Thoracic aorta (tissue), 2 donors: ENCODE results near the gene FDXR. TPM values are rescaled to one million over a fixed set of nuclear protein-coding genes. Genes with fewer than 3 reads are reported as not detected.

ENCODE experiments used
- ATAC-seq: fragments of 150-250 bp; one replicate; pipeline ENCODE4 v1.8.0; 2017; ENCODE audit warnings: low read depth; ENCODE audit not compliant: insufficient number of reproducible peaks, low FRiP score
- DNase-seq: peaks from one replicate; pipeline ENCODE4 v3.0.0-alpha.2; 2020; ENCODE audit warnings: low spot score
- H3K27ac ChIP-seq, 2 donors: fragments of 200-600 bp; sonication (generic); 1 replicate in 1 of 2; 2 replicates in 1 of 2; pipeline ENCODE4 v1.5.1; 2016; ENCODE audit warnings: mild to moderate bottlenecking in 2 of 2, moderate library complexity in 2 of 2
- H3K27me3 ChIP-seq: fragments of 200-600 bp; sonication (generic); replicated peaks from 2 replicates; pipeline ENCODE4 v1.6.0; 2016; ENCODE audit warnings: mild to moderate bottlenecking; ENCODE audit not compliant: insufficient read depth
- H3K36me3 ChIP-seq: fragments of 200-600 bp; sonication (generic); one replicate; pipeline ENCODE4 v1.5.1; 2016
- H3K4me1 ChIP-seq, 2 donors: fragments of 200-600 bp; sonication (generic); 1 replicate in 1 of 2; 2 replicates in 1 of 2; pipeline versions ENCODE4 v1.5.1 to v1.6.0; 2016; ENCODE audit warnings: low read depth in 2 of 2, mild to moderate bottlenecking in 1 of 2; ENCODE audit not compliant: control insufficient read depth in 1 of 2
- H3K4me3 ChIP-seq: fragments of 200-600 bp; sonication (generic); 2 replicates; pipeline ENCODE4 v1.5.1; 2016; ENCODE audit warnings: mild to moderate bottlenecking
- H3K9me3 ChIP-seq: fragments of 200-600 bp; sonication (generic); 2 replicates; pipeline ENCODE4 v1.5.1; 2016
- CTCF ChIP-seq: fragments of 200-600 bp; sonication (generic); IDR thresholded peaks from one replicate; pipeline ENCODE4 v1.5.1; 2019; ENCODE audit warnings: antibody characterized with exemption
- total RNA-seq, 2 donors: library from RNA; depleted of rRNA; stranded (reverse); fragments of >200 nt; gene quantifications; one replicate each; pipeline versions ENCODE4 v1.1.0 to v1.2.3, GENCODE V29; 2016

The FDXR gene
- total RNA-seq, 2 donors from 2014 or later = 4.4 to 9.7 TPM

GRCh38 chr17:74920306-74920620 is 47.5 kb upstream of the FDXR start:
- TF ChIP-seq CTCF = no peak
- H3K36me3 ChIP-seq = no peaks in the 10 kb centered on the region
- no peak overlapping the region for H3K4me3 ChIP-seq
- peaks cover 4% of the 10 kb centered on the region for H3K27me3 ChIP-seq
- DNase-seq (no peak), ATAC-seq (no peak)
- no peaks in the 10 kb centered on the region for H3K9me3 ChIP-seq
- no peak overlapping the region for H3K27ac ChIP-seq
- peaks cover 18 to 19% of the 10 kb centered on the region in 2 donors for H3K4me1 ChIP-seq

- ATAC-seq (no peak), DNase-seq (no peak)
- peaks cover 4% of the 10 kb centered on the region for H3K27me3 ChIP-seq
- peaks cover 16 to 17% of the 10 kb centered on the region in 2 donors for H3K4me1 ChIP-seq
- no peak for TF ChIP-seq CTCF
- H3K4me3 ChIP-seq = no peak overlapping the region
- H3K9me3 ChIP-seq = no peaks in the 10 kb centered on the region
- H3K27ac ChIP-seq = no peak overlapping the region
- H3K36me3 ChIP-seq = no peaks in the 10 kb centered on the region
These were observed 46.9 kb upstream of the FDXR start for GRCh38 chr17:74919440-74920305.

- H3K27me3 ChIP-seq = peaks cover 2% of the 10 kb centered on the region
- H3K4me3 ChIP-seq = no peak overlapping the region
- H3K27ac ChIP-seq = no peak overlapping the region
- peaks cover 8 to 10% of the 10 kb centered on the region in 2 donors for H3K4me1 ChIP-seq
- no peak for DNase-seq
- H3K36me3 ChIP-seq = no peaks in the 10 kb centered on the region
- ATAC-seq = no peak
- no peak for TF ChIP-seq CTCF
- no peaks in the 10 kb centered on the region for H3K9me3 ChIP-seq
These were observed 46.1 kb upstream of the FDXR start for GRCh38 chr17:74918906-74919305.

- TF ChIP-seq CTCF = no peak
- no peaks in the 10 kb centered on the region for H3K4me1 ChIP-seq
- no peaks in the 10 kb centered on the region for H3K36me3 ChIP-seq
- H3K9me3 ChIP-seq = no peaks in the 10 kb centered on the region
- no peak overlapping the region for H3K4me3 ChIP-seq
- H3K27me3 ChIP-seq = no peaks in the 10 kb centered on the region
- no peak for DNase-seq
- H3K27ac ChIP-seq = no peak overlapping the region
- no peak for ATAC-seq
These were observed 44.6 kb upstream of the FDXR start for GRCh38 chr17:74917430-74917829.

- H3K27me3 ChIP-seq = no peaks in the 10 kb centered on the region
- no peak for TF ChIP-seq CTCF
- DNase-seq = no peak
- no peaks in the 10 kb centered on the region for H3K9me3 ChIP-seq
- no peak overlapping the region for H3K27ac ChIP-seq
- no peaks in the 10 kb centered on the region for H3K4me1 ChIP-seq
- no peaks in the 10 kb centered on the region for H3K36me3 ChIP-seq
- no peak for ATAC-seq
- no peak overlapping the region for H3K4me3 ChIP-seq
These were observed 44.0 kb upstream of the FDXR start for GRCh38 chr17:74916851-74917199.
